Gastroesophageal sphincter (tissue), 3 donors: ENCODE measurements around the gene CFAP69.

Experiments used
- EP300 ChIP-seq: sonication (generic); formaldehyde crosslinking; IDR thresholded peaks from one replicate; pipeline ENCODE4 v1.6.1; 2017; ENCODE audit warnings: antibody characterized with exemption, mild to moderate bottlenecking
- POLR2A ChIP-seq, 2 donors: fragments of 450-650 bp; IDR thresholded peaks; one replicate each; pipeline ENCODE4 v1.6.1; 2017; ENCODE audit warnings: antibody characterized with exemption in 2 of 2, mild to moderate bottlenecking in 2 of 2, moderate library complexity in 1 of 2
- POLR2AphosphoS5 ChIP-seq: sonication (generic); formaldehyde crosslinking; IDR thresholded peaks from one replicate; pipeline ENCODE4 v1.6.1; 2017; ENCODE audit warnings: antibody characterized with exemption
- TF ChIP-seq, protein P1 (sequence below), 4 experiments: fragments of 200-600 bp in 2 of 4; fragments of 450-650 bp in 2 of 4; sonication (generic) in 1 of 4; IDR thresholded peaks; one replicate each; pipeline ENCODE4 v1.5.1; 2017 to 2019; ENCODE audit warnings: antibody characterized with exemption in 4 of 4, mild to moderate bottlenecking in 2 of 4, moderate library complexity in 2 of 4

DNA sequence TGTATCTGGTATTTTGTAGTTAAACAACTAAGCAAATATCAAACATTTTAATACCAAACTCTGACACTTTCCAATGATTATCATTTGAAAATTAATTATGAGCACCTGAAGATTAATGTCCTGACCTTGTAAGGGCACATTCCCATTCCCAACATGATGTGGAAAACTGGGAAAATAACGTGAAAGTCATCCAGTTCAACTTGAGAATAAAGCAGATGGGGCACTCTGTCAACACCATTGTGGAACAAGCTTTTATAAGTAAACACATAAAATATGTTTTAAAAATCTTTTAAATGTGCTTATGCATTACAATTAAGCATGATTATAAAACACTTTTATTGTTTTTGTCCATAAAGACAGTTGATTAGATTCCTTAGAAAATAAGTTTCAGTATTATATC is 19.4 kb upstream of the CFAP69 start:
- TF ChIP-seq, protein P1, sequence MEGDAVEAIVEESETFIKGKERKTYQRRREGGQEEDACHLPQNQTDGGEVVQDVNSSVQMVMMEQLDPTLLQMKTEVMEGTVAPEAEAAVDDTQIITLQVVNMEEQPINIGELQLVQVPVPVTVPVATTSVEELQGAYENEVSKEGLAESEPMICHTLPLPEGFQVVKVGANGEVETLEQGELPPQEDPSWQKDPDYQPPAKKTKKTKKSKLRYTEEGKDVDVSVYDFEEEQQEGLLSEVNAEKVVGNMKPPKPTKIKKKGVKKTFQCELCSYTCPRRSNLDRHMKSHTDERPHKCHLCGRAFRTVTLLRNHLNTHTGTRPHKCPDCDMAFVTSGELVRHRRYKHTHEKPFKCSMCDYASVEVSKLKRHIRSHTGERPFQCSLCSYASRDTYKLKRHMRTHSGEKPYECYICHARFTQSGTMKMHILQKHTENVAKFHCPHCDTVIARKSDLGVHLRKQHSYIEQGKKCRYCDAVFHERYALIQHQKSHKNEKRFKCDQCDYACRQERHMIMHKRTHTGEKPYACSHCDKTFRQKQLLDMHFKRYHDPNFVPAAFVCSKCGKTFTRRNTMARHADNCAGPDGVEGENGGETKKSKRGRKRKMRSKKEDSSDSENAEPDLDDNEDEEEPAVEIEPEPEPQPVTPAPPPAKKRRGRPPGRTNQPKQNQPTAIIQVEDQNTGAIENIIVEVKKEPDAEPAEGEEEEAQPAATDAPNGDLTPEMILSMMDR (IDR thresholded peaks at IDR 0.05): no peak
- TF ChIP-seq EP300 (no peak), POLR2AphosphoS5 (no peak), POLR2A (IDR thresholded peaks at IDR 0.05) (no peak)
